Heart left ventricle (tissue), 13 donors: Measurements from ENCODE around the gene PLCB4.

Experiments
- CTCF ChIP-seq, 12 donors: fragments of 200-600 bp; sonication (generic) in 4 of 12; IDR thresholded peaks; one replicate each; pipeline versions ENCODE4 v1.5.0 to v1.8.0; 2018 to 2022; ENCODE audit warnings: antibody characterized with exemption in 12 of 12, mild to moderate bottlenecking in 5 of 12
- POLR2A ChIP-seq, 2 donors: fragments of 450-650 bp; IDR thresholded peaks; one replicate each; pipeline ENCODE4 v1.6.1; 2017; ENCODE audit warnings: antibody characterized with exemption in 2 of 2, mild to moderate bottlenecking in 2 of 2, moderate library complexity in 2 of 2
- donor health status: ischemic (EF 13 %, LVEDD 7.1; RV severe dilation, severe dysfunction).
- donor health status: DM: no; HTN: yes; CAD: no.
- donor health status: DM: no; HTN: no; CAD: no.
- donor health status: ischemic (EF 25% LVEDD 6.9; RV normal size, moderate dysfunction).
- donor health status: ischemic (EF 25% LVEDD 5.7; RV mildly dilated, moderate dysfunction).
- donor health status: ischemic (EF 35%, LVEDD 5.7; RV mildly dilated, moderate dysfunction).
- donor health status: nonischemic (EF 11% LVEDD 7.7; RV severe dilation, severe dysfunction).
- donor health status: DM: yes; HTN: yes; CAD: no.
- donor health status: PGD.
- donor health status: ischemic (EF 29% LVEDD 5.4; RV normal size, mild dysfunction).
- donor health status: nonischemic (EF 23%, LVEDD 6.1; RV moderate dilation, normal function).

GRCh38 chr20:9022376-9022775 is 46.5 kb upstream of the PLCB4 start:
- TF ChIP-seq CTCF (IDR thresholded peaks at IDR 0.05) (no peak), POLR2A (IDR thresholded peaks at IDR 0.05) (no peak)
